ENCODE measurements around the gene EDEM2. TPM values are rescaled to one million over a fixed set of nuclear protein-coding genes. Genes with fewer than 3 reads are reported as not detected.
"Not testable (repeated sequence)": the region's sequence is repeated elsewhere in the genome, so short reads cannot be mapped to it uniquely, and the experiment has no call there.

EDEM2 gene
- total RNA-seq, 1 experiment from 2014 or later = 34.7 TPM

- Histone ChIP-seq H3K4me3 (ENCODE audit: low read depth in 2 of 2, low read length in 2 of 2) (peak overlapping the region; percentile 49 to 96), H3K27ac (ENCODE audit: low read length) (peak overlapping the region; percentile 84), H3K9me3 (ENCODE audit: control insufficient read depth, insufficient read depth, low read depth, low read length) (no peaks in the 10 kb centered on the region), H3K4me1 (ENCODE audit: control insufficient read depth, insufficient read depth, low read length) (peaks cover 16% of the 10 kb centered on the region), H3K36me3 (ENCODE audit: control insufficient read depth, insufficient read depth, low read length) (no peaks in the 10 kb centered on the region), H3K27me3 (ENCODE audit: control insufficient read depth, insufficient read depth, low read length) (no peaks in the 10 kb centered on the region)
- CTCF ChIA-PET = no interaction called here
- in situ Hi-C loops (cut with HindIII; ENCODE audit: low pct_unique_long_range_greater_than_20kb, low sequenced_read_pairs) (no loop called here), intact Hi-C loops (cut with micrococcal nuclease; ENCODE audit: unreplicated experiment) (no loop called here)
- POLR2A ChIA-PET = no interaction called here
- no peak for TF ChIP-seq TCF7L2 (IDR thresholded peaks at IDR 0.05; ENCODE audit: low read depth, low read length)
- TF ChIP-seq, protein P1, sequence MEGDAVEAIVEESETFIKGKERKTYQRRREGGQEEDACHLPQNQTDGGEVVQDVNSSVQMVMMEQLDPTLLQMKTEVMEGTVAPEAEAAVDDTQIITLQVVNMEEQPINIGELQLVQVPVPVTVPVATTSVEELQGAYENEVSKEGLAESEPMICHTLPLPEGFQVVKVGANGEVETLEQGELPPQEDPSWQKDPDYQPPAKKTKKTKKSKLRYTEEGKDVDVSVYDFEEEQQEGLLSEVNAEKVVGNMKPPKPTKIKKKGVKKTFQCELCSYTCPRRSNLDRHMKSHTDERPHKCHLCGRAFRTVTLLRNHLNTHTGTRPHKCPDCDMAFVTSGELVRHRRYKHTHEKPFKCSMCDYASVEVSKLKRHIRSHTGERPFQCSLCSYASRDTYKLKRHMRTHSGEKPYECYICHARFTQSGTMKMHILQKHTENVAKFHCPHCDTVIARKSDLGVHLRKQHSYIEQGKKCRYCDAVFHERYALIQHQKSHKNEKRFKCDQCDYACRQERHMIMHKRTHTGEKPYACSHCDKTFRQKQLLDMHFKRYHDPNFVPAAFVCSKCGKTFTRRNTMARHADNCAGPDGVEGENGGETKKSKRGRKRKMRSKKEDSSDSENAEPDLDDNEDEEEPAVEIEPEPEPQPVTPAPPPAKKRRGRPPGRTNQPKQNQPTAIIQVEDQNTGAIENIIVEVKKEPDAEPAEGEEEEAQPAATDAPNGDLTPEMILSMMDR (IDR thresholded peaks at IDR 0.05) = no peak
- TF ChIP-seq, protein P2, sequence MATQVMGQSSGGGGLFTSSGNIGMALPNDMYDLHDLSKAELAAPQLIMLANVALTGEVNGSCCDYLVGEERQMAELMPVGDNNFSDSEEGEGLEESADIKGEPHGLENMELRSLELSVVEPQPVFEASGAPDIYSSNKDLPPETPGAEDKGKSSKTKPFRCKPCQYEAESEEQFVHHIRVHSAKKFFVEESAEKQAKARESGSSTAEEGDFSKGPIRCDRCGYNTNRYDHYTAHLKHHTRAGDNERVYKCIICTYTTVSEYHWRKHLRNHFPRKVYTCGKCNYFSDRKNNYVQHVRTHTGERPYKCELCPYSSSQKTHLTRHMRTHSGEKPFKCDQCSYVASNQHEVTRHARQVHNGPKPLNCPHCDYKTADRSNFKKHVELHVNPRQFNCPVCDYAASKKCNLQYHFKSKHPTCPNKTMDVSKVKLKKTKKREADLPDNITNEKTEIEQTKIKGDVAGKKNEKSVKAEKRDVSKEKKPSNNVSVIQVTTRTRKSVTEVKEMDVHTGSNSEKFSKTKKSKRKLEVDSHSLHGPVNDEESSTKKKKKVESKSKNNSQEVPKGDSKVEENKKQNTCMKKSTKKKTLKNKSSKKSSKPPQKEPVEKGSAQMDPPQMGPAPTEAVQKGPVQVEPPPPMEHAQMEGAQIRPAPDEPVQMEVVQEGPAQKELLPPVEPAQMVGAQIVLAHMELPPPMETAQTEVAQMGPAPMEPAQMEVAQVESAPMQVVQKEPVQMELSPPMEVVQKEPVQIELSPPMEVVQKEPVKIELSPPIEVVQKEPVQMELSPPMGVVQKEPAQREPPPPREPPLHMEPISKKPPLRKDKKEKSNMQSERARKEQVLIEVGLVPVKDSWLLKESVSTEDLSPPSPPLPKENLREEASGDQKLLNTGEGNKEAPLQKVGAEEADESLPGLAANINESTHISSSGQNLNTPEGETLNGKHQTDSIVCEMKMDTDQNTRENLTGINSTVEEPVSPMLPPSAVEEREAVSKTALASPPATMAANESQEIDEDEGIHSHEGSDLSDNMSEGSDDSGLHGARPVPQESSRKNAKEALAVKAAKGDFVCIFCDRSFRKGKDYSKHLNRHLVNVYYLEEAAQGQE (IDR thresholded peaks at IDR 0.05; ENCODE audit: insufficient read depth in 1 of 2, low read depth in 2 of 2, low read length in 1 of 2) = no peak
- TF ChIP-seq SIN3A (IDR thresholded peaks at IDR 0.05; ENCODE audit: borderline replicate concordance, insufficient read depth, low read depth, low read length) = no peak
- TF ChIP-seq POLR2AphosphoS5 (IDR thresholded peaks at IDR 0.05; ENCODE audit: low read depth, low read length) = no peak
- BruUV-seq (replicated peaks) = no TSS peak
- no peak for DNase-seq (ENCODE audit: low read depth, low spot score)
- ATAC-seq = no peak
Observed at GRCh38 chr20:35171438-35171752, 24.3 kb upstream of the EDEM2 start.

DNA sequence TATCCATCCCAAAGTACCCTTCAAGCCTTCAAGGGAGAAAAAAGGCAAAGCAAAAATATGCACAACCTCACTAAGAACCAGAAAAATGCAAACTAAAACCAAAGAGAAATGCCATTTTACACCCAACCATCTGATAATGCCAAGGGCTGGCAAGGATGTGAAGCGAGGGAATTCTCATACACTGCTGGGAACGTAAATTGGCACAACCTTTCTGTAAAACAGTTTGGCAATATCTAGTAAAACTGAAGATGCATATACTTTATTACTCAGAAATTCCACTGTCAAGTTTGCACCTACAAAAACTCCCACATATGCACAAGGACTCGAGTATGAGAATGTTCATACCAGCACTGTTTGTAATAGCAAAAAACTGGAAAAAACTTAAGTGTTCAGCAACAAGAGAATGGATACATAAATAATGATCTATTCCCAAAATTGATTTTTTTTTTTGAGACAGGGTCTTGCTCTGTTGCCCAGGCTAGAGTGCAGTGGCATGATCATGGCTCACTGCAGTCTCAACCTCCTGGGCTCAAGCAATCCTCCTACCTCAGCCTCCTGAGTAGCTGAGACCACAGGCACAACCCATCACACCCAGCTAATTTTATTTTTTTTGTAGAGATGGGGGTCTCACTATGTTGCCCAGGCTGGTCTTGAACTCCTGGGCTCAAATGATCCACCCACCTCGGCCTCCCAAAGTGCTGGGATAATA lies 21.7 kb upstream of the EDEM2 start:
- in situ Hi-C loops (cut with HindIII; ENCODE audit: low pct_unique_long_range_greater_than_20kb, low sequenced_read_pairs); BruUV-seq (replicated peaks); H3K27me3 ChIP-seq (ENCODE audit: control insufficient read depth, insufficient read depth, low read length); H3K9me3 ChIP-seq (ENCODE audit: control insufficient read depth, insufficient read depth, low read depth, low read length); intact Hi-C loops (cut with micrococcal nuclease; ENCODE audit: unreplicated experiment); DNase-seq (ENCODE audit: low read depth, low spot score); H3K36me3 ChIP-seq (ENCODE audit: control insufficient read depth, insufficient read depth, low read length); ATAC-seq; H3K4me3 ChIP-seq (ENCODE audit: low read depth in 2 of 2, low read length in 2 of 2); POLR2A ChIA-PET; H3K4me1 ChIP-seq (ENCODE audit: control insufficient read depth, insufficient read depth, low read length); H3K27ac ChIP-seq (ENCODE audit: low read length): not testable (repeated sequence)
- CTCF ChIA-PET = interaction anchor here (1.4 kb wide), 1 partner anchor 24 kb away, joined by 4 read pairs; no protein-coding TSS in a partner anchor

- H3K4me3 ChIP-seq (ENCODE audit: low read depth in 2 of 2, low read length in 2 of 2) = no peak overlapping the region
- intact Hi-C loops (cut with micrococcal nuclease; ENCODE audit: unreplicated experiment) (no loop called here), in situ Hi-C loops (cut with HindIII; ENCODE audit: low pct_unique_long_range_greater_than_20kb, low sequenced_read_pairs) (no loop called here)
- no peak overlapping the region for H3K27ac ChIP-seq (ENCODE audit: low read length)
- no peaks in the 10 kb centered on the region for H3K36me3 ChIP-seq (ENCODE audit: control insufficient read depth, insufficient read depth, low read length)
- CTCF ChIA-PET = no interaction called here
- ATAC-seq (no peak), DNase-seq (ENCODE audit: low read depth, low spot score) (no peak)
- no peaks in the 10 kb centered on the region for H3K9me3 ChIP-seq (ENCODE audit: control insufficient read depth, insufficient read depth, low read depth, low read length)
- TF ChIP-seq SIN3A (IDR thresholded peaks at IDR 0.05; ENCODE audit: borderline replicate concordance, insufficient read depth, low read depth, low read length) (no peak), POLR2AphosphoS5 (IDR thresholded peaks at IDR 0.05; ENCODE audit: low read depth, low read length) (no peak), TCF7L2 (IDR thresholded peaks at IDR 0.05; ENCODE audit: low read depth, low read length) (no peak)
- TF ChIP-seq, protein P2 (IDR thresholded peaks at IDR 0.05; ENCODE audit: insufficient read depth in 1 of 2, low read depth in 2 of 2, low read length in 1 of 2) = no peak
- TF ChIP-seq, protein P1 (IDR thresholded peaks at IDR 0.05) = no peak
- no TSS peak for BruUV-seq (replicated peaks)
- H3K27me3 ChIP-seq (ENCODE audit: control insufficient read depth, insufficient read depth, low read length) = no peaks in the 10 kb centered on the region
- POLR2A ChIA-PET = no interaction called here
- H3K4me1 ChIP-seq (ENCODE audit: control insufficient read depth, insufficient read depth, low read length) = peaks cover 7% of the 10 kb centered on the region
Observed at GRCh38 chr20:35167787-35168186, 20.7 kb upstream of the EDEM2 start.

Measured in Panc1 (cell line).